H7 (cell line): ENCODE results near the gene MAPKAPK3. TPM values are rescaled to one million over a fixed set of nuclear protein-coding genes. Genes with fewer than 3 reads are reported as not detected.

ENCODE experiments used
- DNase-seq: peaks from one replicate; pipeline ENCODE4 v3.0.0; 2012
- H3K27me3 ChIP-seq: 2 replicates; pipeline ENCODE4 v1.6.0; 2011; ENCODE audit warnings: mild to moderate bottlenecking, low read length; ENCODE audit not compliant: control insufficient read depth, insufficient read depth
- H3K36me3 ChIP-seq: replicated peaks from 2 replicates; pipeline ENCODE4 v1.5.1; 2011; ENCODE audit warnings: low read length; ENCODE audit not compliant: control insufficient read depth, insufficient read depth
- H3K4me3 ChIP-seq: 2 replicates; pipeline ENCODE4 v1.5.1; 2011; ENCODE audit warnings: low read depth, mild to moderate bottlenecking, control low read depth, low read length, moderate library complexity; ENCODE audit not compliant: insufficient read depth
- total RNA-seq: library from RNA; depleted of rRNA; stranded (reverse); fragments of >200 nt; shearing (Covaris generic); gene quantifications from 2 replicates; pipeline ENCODE4 v1.2.3, GENCODE V29; 2014

The MAPKAPK3 gene
- total RNA-seq, 1 experiment from 2014 or later, result 72.5 TPM

- no peak for DNase-seq
- Histone ChIP-seq H3K27me3 (no peaks in the 10 kb centered on the region), H3K36me3 (no peaks in the 10 kb centered on the region; the same call in 1 of the 2 replicates), H3K4me3 (no peak overlapping the region)
These were observed 7.0 kb downstream of the MAPKAPK3 start for GRCh38 chr3:50623840-50624474.

GRCh38 chr3:50624634-50625033 is 7.7 kb downstream of the MAPKAPK3 start:
- Histone ChIP-seq H3K4me3 (no peak overlapping the region), H3K27me3 (no peaks in the 10 kb centered on the region), H3K36me3 (no peaks in the 10 kb centered on the region; the same call in 1 of the 2 replicates)
- DNase-seq, result no peak

- no peak for DNase-seq
- no peaks in the 10 kb centered on the region for H3K27me3 ChIP-seq
- no peaks in the 10 kb centered on the region; the same call in 1 of the 2 replicates for H3K36me3 ChIP-seq
- H3K4me3 ChIP-seq, result no peak overlapping the region
These were observed 8.6 kb downstream of the MAPKAPK3 start for GRCh38 chr3:50625231-50626182.

GRCh38 chr3:50626401-50626800 is 9.4 kb downstream of the MAPKAPK3 start:
- H3K27me3 ChIP-seq, result no peaks in the 10 kb centered on the region
- no peak overlapping the region for H3K4me3 ChIP-seq
- no peaks in the 10 kb centered on the region for H3K36me3 ChIP-seq
- no peak for DNase-seq

- no peak overlapping the region for H3K4me3 ChIP-seq
- DNase-seq, result peak; percentile 87
These were observed 10.6 kb downstream of the MAPKAPK3 start for GRCh38 chr3:50627407-50628051.

GRCh38 chr3:50628601-50629000 is 11.7 kb downstream of the MAPKAPK3 start:
- H3K36me3 ChIP-seq, result no peaks in the 10 kb centered on the region
- no peaks in the 10 kb centered on the region for H3K27me3 ChIP-seq
- no peak for DNase-seq
- H3K4me3 ChIP-seq, result no peak overlapping the region

More at GRCh38 chr3:50627407-50628051, 10.6 kb downstream of the MAPKAPK3 start:
- H3K27me3 ChIP-seq, result no peaks in the 10 kb centered on the region
- no peaks in the 10 kb centered on the region for H3K36me3 ChIP-seq

- DNase-seq, result no peak
- no peaks in the 10 kb centered on the region for H3K36me3 ChIP-seq
- H3K27me3 ChIP-seq, result no peaks in the 10 kb centered on the region
- H3K4me3 ChIP-seq, result no peak overlapping the region
These were observed 13.4 kb downstream of the MAPKAPK3 start for GRCh38 chr3:50630394-50630793.

- no peak overlapping the region for H3K4me3 ChIP-seq
- no peaks in the 10 kb centered on the region for H3K36me3 ChIP-seq
- DNase-seq, result no peak
- H3K27me3 ChIP-seq, result no peaks in the 10 kb centered on the region
These were observed 13.9 kb downstream of the MAPKAPK3 start for GRCh38 chr3:50630877-50631276.

- Histone ChIP-seq H3K4me3 (no peak overlapping the region), H3K27me3 (no peaks in the 10 kb centered on the region), H3K36me3 (no peaks in the 10 kb centered on the region)
- DNase-seq, result no peak
These were observed 15.5 kb downstream of the MAPKAPK3 start for GRCh38 chr3:50632450-50632849.

GRCh38 chr3:50633230-50633790 is 16.4 kb downstream of the MAPKAPK3 start:
- H3K27me3 ChIP-seq, result no peaks in the 10 kb centered on the region
- no peak for DNase-seq
- H3K4me3 ChIP-seq, result no peak overlapping the region
- no peaks in the 10 kb centered on the region for H3K36me3 ChIP-seq

GRCh38 chr3:50635066-50635465 is 18.1 kb downstream of the MAPKAPK3 start:
- H3K4me3 ChIP-seq, result no peak overlapping the region
- no peaks in the 10 kb centered on the region for H3K36me3 ChIP-seq
- no peak for DNase-seq
- H3K27me3 ChIP-seq, result no peaks in the 10 kb centered on the region

- Histone ChIP-seq H3K27me3 (no peaks in the 10 kb centered on the region), H3K4me3 (no peak overlapping the region), H3K36me3 (peaks cover 3% of the 10 kb centered on the region; the same call in 1 of the 2 replicates)
- DNase-seq, result peak; percentile 85
These were observed 20.1 kb downstream of the MAPKAPK3 start for GRCh38 chr3:50637011-50637410.

GRCh38 chr3:50637945-50638344 is 21.0 kb downstream of the MAPKAPK3 start:
- no peaks in the 10 kb centered on the region for H3K27me3 ChIP-seq
- no peak for DNase-seq
- H3K36me3 ChIP-seq, result peaks cover 3% of the 10 kb centered on the region
- H3K4me3 ChIP-seq, result no peak overlapping the region

- no peak for DNase-seq
These were observed 22.1 kb downstream of the MAPKAPK3 start for GRCh38 chr3:50639055-50639494.

More at GRCh38 chr3:50639055-50639494, 22.1 kb downstream of the MAPKAPK3 start:
- no peak overlapping the region for H3K4me3 ChIP-seq
- peaks cover 5% of the 10 kb centered on the region for H3K36me3 ChIP-seq
- no peaks in the 10 kb centered on the region for H3K27me3 ChIP-seq
